ENCODE measurements around the gene ARHGAP23. TPM values are rescaled to one million over a fixed set of nuclear protein-coding genes. Genes with fewer than 3 reads are reported as not detected.
A peak's percentile ranks its signal among the peaks of the same experiment; 100 is the strongest.

ARHGAP23 gene
- polyA plus RNA-seq, 3 donors, result 0.03 to 0.21 (median 0.09) TPM

GRCh38 chr17:38533866-38534497 is 105.7 kb downstream of the ARHGAP23 start:
- H3K4me1 ChIP-seq (ENCODE audit: control insufficient read depth in 1 of 2, insufficient read depth in 2 of 2, low read length in 2 of 2), result no peaks in the 10 kb centered on the region
- DNase-seq, result no peak
- H3K9ac ChIP-seq (ENCODE audit: insufficient read depth, low read length, poor library complexity, severe bottlenecking), result no peak overlapping the region
- peak overlapping the region in 1 of 7 donors; percentile 31 for H3K27ac Mint-ChIP-seq
- H3K79me2 ChIP-seq (ENCODE audit: insufficient read depth, low read length), result no peaks in the 10 kb centered on the region
- H3K27ac ChIP-seq (ENCODE audit: low read depth in 1 of 2, low read length in 2 of 2), result no peak overlapping the region
- H3K27me3 Mint-ChIP-seq (ENCODE audit: low read depth in 3 of 3), result peaks cover 8 to 31% (median 20%) of the 10 kb centered on the region in 3 donors
- no peaks in the 10 kb centered on the region for H3K36me3 ChIP-seq (replicated peaks in 1 of 2; ENCODE audit: control insufficient read depth in 1 of 2, insufficient read depth in 2 of 2, low read length in 2 of 2)
- H3K4me3 Mint-ChIP-seq, result no peak overlapping the region
- H4K20me1 ChIP-seq (ENCODE audit: insufficient read depth, low read length), result no peaks in the 10 kb centered on the region
- H2AFZ ChIP-seq (ENCODE audit: insufficient read depth, low read depth, low read length, poor library complexity, severe bottlenecking), result no peak overlapping the region
- H3K4me2 ChIP-seq (replicated peaks; ENCODE audit: extremely low read depth, low read length, poor library complexity, severe bottlenecking), result no peak overlapping the region
- TF ChIP-seq, protein P1, sequence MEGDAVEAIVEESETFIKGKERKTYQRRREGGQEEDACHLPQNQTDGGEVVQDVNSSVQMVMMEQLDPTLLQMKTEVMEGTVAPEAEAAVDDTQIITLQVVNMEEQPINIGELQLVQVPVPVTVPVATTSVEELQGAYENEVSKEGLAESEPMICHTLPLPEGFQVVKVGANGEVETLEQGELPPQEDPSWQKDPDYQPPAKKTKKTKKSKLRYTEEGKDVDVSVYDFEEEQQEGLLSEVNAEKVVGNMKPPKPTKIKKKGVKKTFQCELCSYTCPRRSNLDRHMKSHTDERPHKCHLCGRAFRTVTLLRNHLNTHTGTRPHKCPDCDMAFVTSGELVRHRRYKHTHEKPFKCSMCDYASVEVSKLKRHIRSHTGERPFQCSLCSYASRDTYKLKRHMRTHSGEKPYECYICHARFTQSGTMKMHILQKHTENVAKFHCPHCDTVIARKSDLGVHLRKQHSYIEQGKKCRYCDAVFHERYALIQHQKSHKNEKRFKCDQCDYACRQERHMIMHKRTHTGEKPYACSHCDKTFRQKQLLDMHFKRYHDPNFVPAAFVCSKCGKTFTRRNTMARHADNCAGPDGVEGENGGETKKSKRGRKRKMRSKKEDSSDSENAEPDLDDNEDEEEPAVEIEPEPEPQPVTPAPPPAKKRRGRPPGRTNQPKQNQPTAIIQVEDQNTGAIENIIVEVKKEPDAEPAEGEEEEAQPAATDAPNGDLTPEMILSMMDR (IDR thresholded peaks at IDR 0.05), result no peak
- intact Hi-C loops (cut with micrococcal nuclease), result no loop called here
- H3K9me3 Mint-ChIP-seq, result peaks cover 0 to 2% (median 0%) of the 10 kb centered on the region in 7 donors
- 72% methylated on average over 11 of the region's 13 CpGs for WGBS (ENCODE audit: insufficient coverage)
- H3K27me3 ChIP-seq (ENCODE audit: control insufficient read depth in 2 of 2, insufficient read depth in 2 of 2, low read length in 2 of 2), result no peaks in the 10 kb centered on the region
- no peak overlapping the region for H3K4me3 ChIP-seq (replicated peaks in 1 of 3; ENCODE audit: low read depth in 2 of 3, low read length in 3 of 3)
- no peaks in the 10 kb centered on the region for H3K9me3 ChIP-seq (replicated peaks in 1 of 2; ENCODE audit: control insufficient read depth in 1 of 2, insufficient read depth in 1 of 2, low read length in 2 of 2)
- H3K36me3 Mint-ChIP-seq, result no peaks in the 10 kb centered on the region
- no peaks in the 10 kb centered on the region for H3K4me1 Mint-ChIP-seq

GRCh38 chr17:38534498-38534885 is 106.2 kb downstream of the ARHGAP23 start:
- no peaks in the 10 kb centered on the region for H3K4me1 ChIP-seq (ENCODE audit: control insufficient read depth in 1 of 2, insufficient read depth in 2 of 2, low read length in 2 of 2)
- Mint-ChIP-seq H3K27ac (no peak overlapping the region), H3K4me3 (no peak overlapping the region), H3K27me3 (ENCODE audit: low read depth in 3 of 3) (peaks cover 8 to 27% (median 18%) of the 10 kb centered on the region in 3 donors), H3K36me3 (no peaks in the 10 kb centered on the region), H3K4me1 (no peaks in the 10 kb centered on the region), H3K9me3 (peaks cover 0 to under 1% (median 0%) of the 10 kb centered on the region in 7 donors)
- TF ChIP-seq, protein P1 (IDR thresholded peaks at IDR 0.05), result no peak
- H4K20me1 ChIP-seq (ENCODE audit: insufficient read depth, low read length), result no peaks in the 10 kb centered on the region
- no peak overlapping the region for H2AFZ ChIP-seq (ENCODE audit: insufficient read depth, low read depth, low read length, poor library complexity, severe bottlenecking)
- H3K4me2 ChIP-seq (replicated peaks; ENCODE audit: extremely low read depth, low read length, poor library complexity, severe bottlenecking), result no peak overlapping the region
- no peaks in the 10 kb centered on the region for H3K79me2 ChIP-seq (ENCODE audit: insufficient read depth, low read length)
- no peaks in the 10 kb centered on the region for H3K36me3 ChIP-seq (replicated peaks in 1 of 2; ENCODE audit: control insufficient read depth in 1 of 2, insufficient read depth in 2 of 2, low read length in 2 of 2)
- H3K9ac ChIP-seq (ENCODE audit: insufficient read depth, low read length, poor library complexity, severe bottlenecking), result no peak overlapping the region
- H3K27me3 ChIP-seq (ENCODE audit: control insufficient read depth in 2 of 2, insufficient read depth in 2 of 2, low read length in 2 of 2), result no peaks in the 10 kb centered on the region
- H3K9me3 ChIP-seq (replicated peaks in 1 of 2; ENCODE audit: control insufficient read depth in 1 of 2, insufficient read depth in 1 of 2, low read length in 2 of 2), result no peaks in the 10 kb centered on the region
- no peak overlapping the region for H3K4me3 ChIP-seq (replicated peaks in 1 of 3; ENCODE audit: low read depth in 2 of 3, low read length in 3 of 3)
- intact Hi-C loops (cut with micrococcal nuclease), result no loop called here
- no peak overlapping the region for H3K27ac ChIP-seq (ENCODE audit: low read depth in 1 of 2, low read length in 2 of 2)
- no peak for DNase-seq
- 81% methylated on average over 6 of the region's 7 CpGs for WGBS (ENCODE audit: insufficient coverage)
